Measurements from ENCODE around the gene KCTD17.

GRCh38 chr22:37070334-37070733 is 18.8 kb downstream of the KCTD17 start:
- TF ChIP-seq CTCF (conservative IDR thresholded peaks at IDR 0.05) (no peak), ZFX (IDR thresholded peaks at IDR 0.05) (no peak)

Data from C4-2B (cell line).